ENCODE measurements around the gene TAF1A. TPM values are rescaled to one million over a fixed set of nuclear protein-coding genes. Genes with fewer than 3 reads are reported as not detected.

TAF1A gene
- total RNA-seq, 1 experiment from 2014 or later: 38.2 TPM

GRCh38 chr1:222618001-222618879, 28.5 kb upstream of the TAF1A start, which contains the start of gene MIA3:
TSS of gene MIA3 (plus strand) at chr1:222618097. CDS start at chr1:222618111, 14 bp downstream.
- peak within 1 kb of the TSS; percentile 79 for H3K4me3 Mint-ChIP-seq (ENCODE audit: unreplicated experiment)
- peak; percentile 83 for DNase-seq (ENCODE audit: unreplicated experiment)
- TF ChIP-seq CTCF (IDR thresholded peaks at IDR 0.05; ENCODE audit: unreplicated experiment): no peak
- peak within 1 kb of the TSS; percentile 46 for H3K27ac Mint-ChIP-seq (ENCODE audit: low read depth, unreplicated experiment)
- ChIA-PET CTCF (interaction anchor here (0.6 to 7.6 kb wide), 3 partner anchors 16 to 1116 kb away, joined by 4 to 81 read pairs (median 12); no protein-coding TSS in a partner anchor), POLR2A (interaction anchor here (1.3 to 6.5 kb wide), 8 partner anchors 16 to 153 kb away, joined by 3 to 50 read pairs (median 7); partner anchors contain the start of genes AIDA and BROX)
- peaks cover 18% of the 10 kb centered on the region for H3K27me3 Mint-ChIP-seq (ENCODE audit: insufficient read depth, unreplicated experiment)
- BruUV-seq (replicated peaks): no TSS peak
- peaks cover 27% of the 10 kb centered on the region for H3K4me1 Mint-ChIP-seq (ENCODE audit: insufficient read depth, unreplicated experiment)
- intact Hi-C loops (cut with micrococcal nuclease): no loop called here
- peaks cover 23% of the 10 kb centered on the region for H3K36me3 Mint-ChIP-seq (ENCODE audit: insufficient read depth, unreplicated experiment)
- H3K9me3 Mint-ChIP-seq (ENCODE audit: unreplicated experiment): no peaks in the 10 kb centered on the region

GRCh38 chr1:222617367-222617951, 27.7 kb upstream of the TAF1A start:
- H3K27ac Mint-ChIP-seq (ENCODE audit: low read depth, unreplicated experiment): peak overlapping the region; percentile 46
- peak overlapping the region; percentile 79 for H3K4me3 Mint-ChIP-seq (ENCODE audit: unreplicated experiment)
- no peaks in the 10 kb centered on the region for H3K9me3 Mint-ChIP-seq (ENCODE audit: unreplicated experiment)
- ChIA-PET POLR2A (interaction anchor here (0.6 to 6.5 kb wide), 10 partner anchors 19 to 450 kb away, joined by 3 to 50 read pairs (median 6); partner anchors contain the start of genes AIDA, BROX and TAF1A), CTCF (interaction anchor here (0.6 to 1.3 kb wide), 2 partner anchors 16 to 152 kb away, joined by 3 to 4 read pairs; no protein-coding TSS in a partner anchor)
- H3K4me1 Mint-ChIP-seq (ENCODE audit: insufficient read depth, unreplicated experiment): peaks cover 27% of the 10 kb centered on the region
- H3K27me3 Mint-ChIP-seq (ENCODE audit: insufficient read depth, unreplicated experiment): peaks cover 26% of the 10 kb centered on the region
- no peak for TF ChIP-seq CTCF (IDR thresholded peaks at IDR 0.05; ENCODE audit: unreplicated experiment)
- intact Hi-C loops (cut with micrococcal nuclease): loop anchor here (1.0 kb wide), 2 partner anchors 27 to 28 kb away; partner anchors contain the start of gene TAF1A
- DNase-seq (ENCODE audit: unreplicated experiment): peak; percentile 96
- no TSS peak for BruUV-seq (replicated peaks)
- H3K36me3 Mint-ChIP-seq (ENCODE audit: insufficient read depth, unreplicated experiment): peaks cover 15% of the 10 kb centered on the region

GRCh38 chr1:222616525-222616924, 26.8 kb upstream of the TAF1A start:
- POLR2A ChIA-PET: interaction anchor here (0.6 to 6.5 kb wide), 11 partner anchors 14 to 151 kb away, joined by 3 to 50 read pairs (median 5); partner anchors contain the start of gene TAF1A
- H3K36me3 Mint-ChIP-seq (ENCODE audit: insufficient read depth, unreplicated experiment): peaks cover 6% of the 10 kb centered on the region
- CTCF ChIA-PET: interaction anchor here (0.6 to 1.4 kb wide), 3 partner anchors 12 to 20 kb away, joined by 3 to 4 read pairs (median 3); no protein-coding TSS in a partner anchor
- H3K27ac Mint-ChIP-seq (ENCODE audit: low read depth, unreplicated experiment): no peak overlapping the region
- peaks cover 31% of the 10 kb centered on the region for H3K27me3 Mint-ChIP-seq (ENCODE audit: insufficient read depth, unreplicated experiment)
- BruUV-seq (replicated peaks): no TSS peak
- DNase-seq (ENCODE audit: unreplicated experiment): peak; percentile 45
- TF ChIP-seq CTCF (IDR thresholded peaks at IDR 0.05; ENCODE audit: unreplicated experiment): no peak
- H3K4me3 Mint-ChIP-seq (ENCODE audit: unreplicated experiment): peak overlapping the region; percentile 79
- intact Hi-C loops (cut with micrococcal nuclease): no loop called here
- no peaks in the 10 kb centered on the region for H3K9me3 Mint-ChIP-seq (ENCODE audit: unreplicated experiment)
- peaks cover 27% of the 10 kb centered on the region for H3K4me1 Mint-ChIP-seq (ENCODE audit: insufficient read depth, unreplicated experiment)

Data from MCF 10A (cell line).